ENCODE measurements around the gene ITCH.
"Not testable (repeated sequence)": the region's sequence is repeated elsewhere in the genome, so short reads cannot be mapped to it uniquely, and the experiment has no call there.

The ITCH gene

GRCh38 chr20:34512266-34512954, 149.3 kb downstream of the ITCH start:
- DNase-seq (ENCODE audit: low read depth), result no peak

DNA sequence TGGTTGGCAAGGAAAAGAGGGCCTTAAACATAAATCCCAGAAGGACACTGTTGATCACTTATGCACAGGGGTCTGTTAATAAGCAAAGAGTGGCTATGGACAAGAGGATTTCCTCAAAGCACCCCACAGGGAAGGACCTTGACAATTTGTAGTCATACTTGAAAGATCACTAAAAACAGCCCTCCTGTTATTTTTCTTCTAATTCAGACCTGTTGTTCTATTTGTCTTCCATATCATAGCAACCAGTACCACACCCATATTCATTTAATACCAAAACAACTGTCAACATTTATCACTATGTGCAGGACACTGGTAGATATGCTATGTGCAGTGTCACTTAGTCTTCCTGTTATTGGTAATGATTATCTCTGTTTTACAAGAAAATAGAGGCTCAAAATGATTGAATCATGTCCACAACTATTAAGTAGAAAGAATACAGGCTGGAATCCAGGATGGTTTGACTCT, 149.9 kb downstream of the ITCH start:
- DNase-seq (ENCODE audit: low read depth), result no peak

DNA sequence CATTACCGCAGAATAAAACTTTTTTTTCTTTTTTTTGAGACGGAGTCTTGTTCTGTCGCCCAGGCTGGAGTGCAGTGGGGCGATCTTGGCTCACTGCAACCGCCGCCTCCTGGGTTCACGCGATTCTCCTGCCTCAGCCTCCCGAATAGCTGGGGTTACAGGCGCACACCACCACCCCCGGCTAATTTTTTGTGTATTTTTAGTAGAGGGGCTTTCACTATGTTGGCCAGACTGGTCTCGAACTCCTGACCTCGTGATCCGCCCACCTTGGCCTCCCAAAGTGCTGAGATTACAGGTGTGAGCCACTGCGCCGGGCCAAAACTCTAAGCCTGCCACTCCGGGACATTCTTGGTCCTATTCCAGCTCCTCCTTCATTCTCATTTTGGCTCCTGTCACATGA, 151.0 kb downstream of the ITCH start:
- DNase-seq (ENCODE audit: low read depth), result not testable (repeated sequence)

- DNase-seq (ENCODE audit: low read depth), result no peak
These were observed 151.9 kb downstream of the ITCH start for GRCh38 chr20:34514897-34515483.

GRCh38 chr20:34515484-34516246, 152.6 kb downstream of the ITCH start:
- peak; percentile 55 for DNase-seq (ENCODE audit: low read depth)

- DNase-seq (ENCODE audit: low read depth), result peak; percentile 92
These were observed 153.4 kb downstream of the ITCH start, which contains the start of gene DYNLRB1 for GRCh38 chr20:34516247-34517113. Gene DYNLRB1, plus strand, starts transcription at chr20:34516422. Its CDS starts 37 bp downstream, at chr20:34516459.

DNA sequence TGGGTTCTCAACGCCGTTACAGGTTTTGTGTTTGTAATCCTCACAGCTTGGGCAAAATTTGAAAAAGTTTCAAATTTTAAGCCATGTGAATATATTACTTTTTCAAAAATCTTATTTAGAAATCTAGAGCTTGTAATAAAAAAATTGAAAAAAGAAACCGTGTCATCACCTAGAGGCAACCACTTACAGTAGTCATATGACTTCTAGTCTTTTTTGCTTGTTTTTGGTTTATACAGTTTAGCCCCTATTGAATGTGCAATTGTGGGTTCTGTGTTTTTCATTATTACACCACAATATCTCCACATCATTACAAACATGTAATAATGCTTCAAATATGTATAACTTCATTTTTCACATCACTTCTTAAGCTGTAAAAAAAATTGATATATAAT, 154.0 kb downstream of the ITCH start:
- DNase-seq (ENCODE audit: low read depth), result no peak

GRCh38 chr20:34518863-34519262, 155.8 kb downstream of the ITCH start:
- not testable (repeated sequence) for DNase-seq (ENCODE audit: low read depth)

DNA sequence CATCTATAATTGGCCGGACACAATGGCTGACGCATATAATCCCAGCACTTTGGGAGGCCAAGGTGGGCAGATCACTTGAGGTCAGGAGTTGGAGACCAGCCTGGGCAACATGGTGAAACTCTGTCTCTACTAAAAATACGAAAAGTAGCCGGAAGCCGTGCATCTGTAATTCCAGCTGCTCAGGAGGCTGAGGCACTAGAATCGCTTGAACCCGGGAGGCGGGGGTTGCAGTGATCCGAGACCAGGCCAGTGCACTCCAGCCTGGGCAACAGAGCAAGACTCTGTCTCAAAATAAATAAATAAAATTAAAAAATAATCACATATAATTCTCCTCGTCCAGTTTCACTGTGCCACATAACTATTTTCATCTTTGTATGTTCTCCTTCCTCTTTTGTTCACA, 156.8 kb downstream of the ITCH start:
- DNase-seq (ENCODE audit: low read depth), result not testable (repeated sequence)

DNA sequence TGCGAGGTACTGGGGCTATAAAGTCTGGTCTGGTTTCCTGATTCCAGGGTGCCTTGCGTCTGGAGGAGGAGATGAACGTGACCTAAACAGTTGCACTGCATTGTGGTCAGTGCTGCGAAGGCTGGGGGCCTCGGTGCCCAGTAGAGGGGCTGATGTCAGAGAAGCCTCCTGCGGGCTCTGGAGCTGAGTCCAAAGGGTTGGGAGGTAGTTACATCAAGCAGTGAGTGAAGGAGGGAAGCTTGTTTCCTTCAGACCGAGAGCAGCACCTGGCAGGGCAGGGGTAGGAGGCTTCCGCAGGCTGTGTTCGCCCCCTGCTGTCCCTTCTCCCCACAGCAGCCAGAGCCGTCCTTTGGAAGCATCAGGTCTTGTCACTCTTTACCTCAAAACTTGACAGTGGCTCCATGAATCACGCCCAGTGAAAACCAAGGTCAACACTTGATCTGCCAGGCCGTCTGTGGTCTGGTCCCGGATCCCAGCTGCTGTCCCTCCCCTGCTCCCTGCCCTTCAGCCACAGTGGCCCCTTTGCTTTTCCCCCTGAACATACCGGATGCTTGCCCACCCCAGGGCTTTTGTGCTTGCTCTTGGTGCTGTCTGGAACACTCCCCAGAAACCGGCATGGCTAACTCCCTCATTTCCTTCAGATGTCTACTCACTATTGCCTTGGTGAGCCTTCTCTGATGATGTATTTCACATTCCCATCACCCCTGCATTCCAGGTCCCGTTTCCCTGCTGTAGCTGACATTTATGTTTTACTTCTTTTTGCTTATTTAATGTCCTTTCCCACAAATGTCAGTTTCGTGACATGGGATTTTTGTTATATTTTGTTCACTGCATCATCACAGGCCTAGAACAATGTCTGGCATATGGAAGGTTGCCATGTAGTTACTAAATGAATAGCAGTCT, 160.1 kb downstream of the ITCH start:
- peak; percentile 20 for DNase-seq (ENCODE audit: low read depth)

DNA sequence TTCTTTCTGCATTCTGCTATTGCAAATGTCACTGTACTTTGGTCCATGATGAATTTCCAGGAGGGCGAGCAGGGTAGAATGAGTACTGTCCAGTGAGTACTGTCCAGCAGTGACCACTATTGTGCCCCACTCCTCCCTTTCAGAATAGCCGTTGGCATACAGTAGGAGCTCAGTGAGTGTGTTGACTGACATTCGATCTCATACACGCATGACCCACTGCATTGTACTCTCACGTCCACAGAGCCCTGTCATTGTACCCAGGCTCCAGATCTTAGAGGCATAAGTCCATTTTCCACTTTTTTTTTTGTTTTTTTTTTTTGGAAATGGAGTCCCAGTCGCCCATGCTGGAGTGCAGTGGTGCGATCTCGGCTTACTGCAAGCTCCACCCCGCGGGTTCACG, 161.4 kb downstream of the ITCH start:
- no peak for DNase-seq (ENCODE audit: low read depth)

- no peak for DNase-seq (ENCODE audit: low read depth)
These were observed 162.3 kb downstream of the ITCH start for GRCh38 chr20:34525342-34525708.

- no peak for DNase-seq (ENCODE audit: low read depth)
These were observed 162.8 kb downstream of the ITCH start for GRCh38 chr20:34525709-34526416.

DNA sequence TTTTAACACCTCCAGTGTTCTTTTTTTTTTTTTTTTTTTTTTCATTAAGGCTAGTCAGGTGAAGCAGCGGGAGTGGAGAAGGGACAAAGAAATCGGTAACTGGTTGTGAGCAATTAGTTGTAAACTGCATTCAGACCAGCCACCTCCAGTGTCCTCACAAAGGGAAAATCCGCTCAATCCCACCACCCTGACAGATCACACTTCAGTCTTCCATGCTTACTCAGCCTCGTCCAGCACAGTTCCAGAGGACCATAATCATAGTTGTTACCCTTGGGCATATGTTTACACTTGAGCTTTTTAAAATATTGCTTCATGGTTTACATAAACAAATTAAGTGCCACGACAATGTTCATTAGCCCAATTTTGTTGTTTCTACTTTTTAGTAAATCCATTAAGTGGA, 163.4 kb downstream of the ITCH start:
- DNase-seq (ENCODE audit: low read depth), result no peak

DNA sequence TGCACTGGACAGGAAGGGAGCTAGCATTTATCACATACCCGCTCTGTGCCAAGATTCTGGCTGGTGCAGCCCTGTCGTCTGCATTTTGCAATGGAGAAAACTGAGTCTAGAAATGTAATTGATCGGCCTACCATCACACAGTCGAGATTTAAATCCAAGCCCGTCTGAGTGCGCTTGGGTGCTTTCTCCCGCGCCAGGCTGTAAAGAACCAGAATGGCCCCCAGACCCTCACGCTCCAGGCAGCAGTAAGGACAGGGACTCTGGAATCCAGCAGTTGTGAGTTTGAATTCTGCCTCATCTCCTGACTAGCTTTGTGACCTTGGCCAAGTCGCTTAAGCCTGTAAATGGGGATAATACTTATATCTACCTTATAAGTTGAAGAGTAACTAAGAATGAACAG, 163.9 kb downstream of the ITCH start:
- DNase-seq (ENCODE audit: low read depth), result no peak

DNA sequence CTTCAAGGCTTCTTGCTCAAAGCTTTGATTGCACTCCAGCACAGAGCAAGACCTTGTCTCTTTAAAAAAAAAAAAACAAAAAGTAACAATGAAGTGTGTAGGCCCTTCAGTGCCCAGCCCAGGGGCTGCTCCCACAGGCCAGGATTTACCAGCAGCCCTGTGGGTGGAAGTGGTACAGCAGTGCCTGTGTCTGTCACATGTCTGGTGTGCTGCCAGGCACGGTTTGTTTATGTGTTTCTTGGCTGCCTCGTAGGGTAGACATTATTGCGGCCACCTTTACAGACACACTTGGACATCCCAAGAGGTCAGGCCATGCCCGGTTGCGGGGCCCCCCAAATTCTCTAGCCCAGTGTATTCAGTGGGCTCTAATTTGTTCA, 165.8 kb downstream of the ITCH start:
- DNase-seq (ENCODE audit: low read depth), result no peak

- no peak for DNase-seq (ENCODE audit: low read depth)
These were observed 166.7 kb downstream of the ITCH start for GRCh38 chr20:34529742-34530141.

GRCh38 chr20:34530342-34530741, 167.3 kb downstream of the ITCH start:
- no peak for DNase-seq (ENCODE audit: low read depth)

DNA sequence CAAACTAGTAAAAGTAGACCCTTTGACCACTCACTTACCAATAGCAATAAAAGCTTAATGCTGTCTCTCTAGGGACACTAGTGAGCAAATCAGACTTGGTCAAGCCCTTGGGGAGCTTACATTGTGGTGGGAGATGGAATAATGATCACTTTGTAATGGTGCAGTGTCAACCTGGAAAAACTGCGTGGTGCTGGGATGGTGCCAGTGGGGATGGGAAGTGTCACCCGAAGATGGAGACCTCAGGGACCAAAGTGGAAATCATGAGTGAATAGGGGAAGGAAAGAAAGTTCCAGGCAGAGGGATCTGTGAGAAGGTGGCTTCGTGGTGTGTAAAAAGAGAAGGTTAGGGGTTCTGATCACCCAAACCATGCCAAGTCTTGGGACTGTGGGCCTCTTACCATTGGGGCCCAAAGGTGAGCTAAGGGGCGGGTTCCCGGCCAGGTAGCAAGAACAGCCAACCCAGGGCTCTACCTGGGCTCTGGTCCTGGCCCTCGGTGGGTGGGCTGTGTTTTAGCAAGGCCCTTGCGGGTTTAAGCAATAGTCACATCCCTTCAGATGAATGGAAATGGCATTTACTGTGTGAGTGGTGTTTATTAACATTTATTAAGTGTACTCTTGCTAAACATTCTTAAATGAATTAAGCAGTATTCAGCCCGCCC, 168.7 kb downstream of the ITCH start:
- DNase-seq (ENCODE audit: low read depth), result no peak

GRCh38 chr20:34532320-34532719, 169.2 kb downstream of the ITCH start:
- DNase-seq (ENCODE audit: low read depth), result no peak

Measured in activated gamma-delta T cell treated with anti-CD3 and anti-CD28 coated beads, Interleukin-2, amount 50 U/mL, for 16 hours (primary cell).